ENCODE results near the gene MTA1.

MTA1 gene

DNA sequence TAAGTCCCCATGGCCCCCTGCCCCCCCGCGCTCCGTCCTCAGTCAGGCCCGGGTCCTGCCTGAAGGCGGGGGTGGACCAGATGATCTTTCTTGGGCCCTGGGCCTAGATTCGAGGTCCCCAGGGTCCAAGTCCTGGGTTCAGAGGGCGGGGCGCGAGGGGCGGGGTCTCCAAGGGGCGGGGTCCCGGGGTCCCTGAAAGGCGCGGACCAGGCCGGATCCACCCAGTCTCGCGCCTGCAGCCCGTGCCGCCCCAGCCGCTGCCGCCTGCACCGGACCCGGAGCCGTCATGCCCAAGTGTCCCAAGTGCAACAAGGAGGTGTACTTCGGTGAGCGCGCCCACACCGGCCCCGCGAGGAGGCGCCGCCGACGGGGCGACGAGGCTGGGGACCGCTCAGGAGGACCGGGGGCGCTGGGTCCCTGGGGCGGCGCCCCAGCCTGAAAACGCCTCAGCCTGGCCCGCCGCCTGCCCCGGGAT lies 67.4 kb downstream of the MTA1 start:
- DNase-seq (ENCODE audit: low spot score), result no peak

DNA sequence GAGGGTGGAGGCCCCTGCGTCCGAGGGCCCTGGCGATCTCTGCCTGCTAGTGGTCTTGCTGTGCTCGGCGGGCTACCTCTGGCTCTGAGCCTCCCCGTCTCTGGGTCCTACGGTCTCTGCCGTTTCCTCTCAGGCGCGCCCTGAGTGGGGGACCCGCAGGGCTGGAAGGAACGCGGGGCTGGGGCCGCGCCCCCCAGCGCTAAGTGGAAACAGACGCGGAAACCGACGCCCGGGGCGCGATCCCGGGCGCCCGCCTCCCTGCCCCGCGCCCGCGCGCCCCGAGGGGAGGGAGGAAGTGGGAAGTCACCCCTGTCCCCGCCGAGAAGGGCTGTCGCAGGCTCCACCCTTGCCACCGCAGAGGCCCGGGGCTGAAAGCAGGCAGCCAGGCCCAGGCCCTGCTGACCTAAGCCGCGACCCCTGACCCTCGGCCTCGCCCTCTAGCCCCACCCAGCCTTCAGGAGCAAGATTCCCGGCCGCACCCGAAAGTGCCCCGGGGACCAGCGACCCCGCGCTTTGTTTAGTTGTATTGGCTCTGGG lies 67.9 kb downstream of the MTA1 start:
- no peak for DNase-seq (ENCODE audit: low spot score)

DNA sequence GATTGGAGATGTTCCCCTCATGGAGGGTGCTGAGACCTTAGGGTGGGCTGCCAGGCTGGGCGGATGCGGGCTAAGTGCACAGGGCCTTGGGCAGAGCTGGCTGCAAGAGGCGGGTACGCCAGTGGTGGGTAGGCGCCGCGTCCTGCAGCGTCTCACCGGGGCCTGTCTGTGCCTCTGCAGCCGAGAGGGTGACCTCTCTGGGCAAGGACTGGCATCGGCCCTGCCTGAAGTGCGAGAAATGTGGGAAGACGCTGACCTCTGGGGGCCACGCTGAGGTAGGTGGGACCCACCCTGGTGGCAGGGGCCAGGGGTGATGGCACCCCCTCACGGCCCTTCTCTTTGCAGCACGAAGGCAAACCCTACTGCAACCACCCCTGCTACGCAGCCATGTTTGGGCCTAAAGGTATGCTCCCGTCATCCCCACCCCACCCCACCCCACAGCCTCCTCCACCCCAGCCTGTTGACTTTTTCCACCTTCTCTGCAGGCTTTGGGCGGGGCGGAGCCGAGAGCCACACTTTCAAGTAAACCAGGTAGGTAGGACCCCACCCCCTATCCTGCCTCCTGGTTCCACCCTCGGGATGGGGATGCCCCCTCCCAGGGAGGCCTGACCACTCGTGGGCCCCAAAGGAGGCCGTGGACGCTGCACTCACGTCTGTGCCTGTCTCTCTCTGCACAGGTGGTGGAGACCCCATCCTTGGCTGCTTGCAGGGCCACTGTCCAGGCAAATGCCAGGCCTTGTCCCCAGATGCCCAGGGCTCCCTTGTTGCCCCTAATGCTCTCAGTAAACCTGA lies 68.6 kb downstream of the MTA1 start:
- no peak for DNase-seq (ENCODE audit: low spot score)

DNA sequence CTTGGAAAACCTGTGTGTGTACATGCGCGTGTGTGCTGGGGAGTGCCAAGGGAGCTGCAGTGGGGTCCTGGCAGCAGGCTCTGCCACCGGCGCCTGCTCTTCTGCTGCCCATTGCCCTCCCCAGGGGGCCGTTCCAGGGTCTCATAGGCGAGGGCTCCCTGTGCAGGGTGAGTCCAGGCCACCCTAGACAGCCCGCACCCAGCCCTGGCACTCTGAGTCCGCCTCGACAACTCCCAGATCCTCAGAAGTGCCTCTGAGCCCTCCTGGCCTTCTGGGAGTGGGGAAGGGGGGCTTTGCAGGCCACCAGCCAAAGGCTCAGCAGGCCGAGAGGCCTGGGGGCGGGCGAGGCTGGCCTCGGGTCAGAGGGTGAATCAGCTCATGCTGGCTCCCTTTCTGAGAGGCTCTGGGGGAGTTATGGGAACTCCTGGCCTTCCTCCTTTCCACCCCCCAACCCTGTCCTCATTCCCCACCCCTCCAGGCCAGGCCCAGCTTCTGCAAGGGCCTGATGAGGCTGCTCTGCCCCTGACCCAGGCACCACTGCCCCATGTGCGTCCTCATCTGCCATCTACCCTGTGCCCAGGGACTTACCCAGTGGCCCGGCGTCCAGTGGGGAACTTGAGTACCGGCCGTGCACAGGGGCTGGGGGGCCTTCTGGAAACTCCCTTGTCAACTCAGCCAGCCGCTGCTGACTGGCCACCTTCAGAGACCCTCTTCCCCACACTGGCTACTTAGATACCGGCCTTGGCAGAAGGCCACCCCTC lies 69.3 kb downstream of the MTA1 start:
- DNase-seq (ENCODE audit: low spot score), result no peak

DNA sequence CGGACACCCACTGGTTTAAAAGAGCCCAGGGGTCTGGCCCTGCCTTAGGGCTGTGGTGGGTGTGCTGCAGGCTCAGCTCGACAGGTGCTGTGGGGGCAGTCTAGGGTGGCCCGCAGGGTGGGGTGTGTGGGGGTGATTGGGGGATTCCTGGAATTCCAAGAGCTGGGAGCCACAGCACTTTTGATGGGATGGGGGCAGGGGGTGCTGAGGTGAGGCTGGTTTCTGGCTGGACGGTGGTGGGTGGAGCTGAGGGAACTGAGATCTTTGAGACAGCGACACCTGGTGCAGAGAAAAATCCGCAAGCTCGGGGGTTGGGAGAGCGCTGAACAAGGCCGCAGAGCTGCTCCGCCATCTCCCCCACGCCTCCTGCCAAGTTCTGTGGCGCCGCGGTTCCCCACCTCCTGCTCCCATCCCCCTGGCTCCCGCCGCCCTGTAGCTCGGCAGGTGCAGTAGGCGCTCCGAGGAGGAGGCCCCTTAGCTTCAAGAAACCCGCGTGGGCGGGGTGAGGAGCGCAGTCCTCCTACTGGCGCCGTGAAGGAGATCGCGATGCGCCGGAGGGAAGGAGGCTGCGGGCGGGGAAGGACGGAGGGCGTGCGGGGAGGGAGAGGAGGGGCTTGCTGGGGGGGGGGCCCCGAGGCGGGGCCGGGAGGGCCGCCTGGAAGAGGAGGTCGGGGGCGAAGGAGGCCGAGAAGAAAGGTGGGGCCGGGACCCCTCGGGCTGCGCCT lies 70.1 kb downstream of the MTA1 start:
- peak; percentile 90 for DNase-seq (ENCODE audit: low spot score)

DNA sequence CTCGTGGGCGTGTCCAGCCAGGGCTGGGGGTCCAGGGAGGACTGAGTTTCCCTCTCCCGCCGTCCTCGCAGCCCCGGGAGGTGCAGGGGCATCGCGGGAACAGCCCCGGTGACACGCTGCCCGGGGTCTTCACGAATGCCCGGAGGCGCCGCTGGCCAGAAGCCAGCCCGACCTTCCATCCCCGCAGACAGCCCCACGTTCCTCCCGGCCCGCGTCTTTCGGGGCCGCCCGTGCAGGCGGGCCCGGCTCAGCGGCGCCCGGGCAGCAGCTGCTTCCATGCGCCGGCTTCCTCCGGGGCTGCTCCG lies 70.6 kb downstream of the MTA1 start:
- DNase-seq (ENCODE audit: low spot score), result no peak

DNA sequence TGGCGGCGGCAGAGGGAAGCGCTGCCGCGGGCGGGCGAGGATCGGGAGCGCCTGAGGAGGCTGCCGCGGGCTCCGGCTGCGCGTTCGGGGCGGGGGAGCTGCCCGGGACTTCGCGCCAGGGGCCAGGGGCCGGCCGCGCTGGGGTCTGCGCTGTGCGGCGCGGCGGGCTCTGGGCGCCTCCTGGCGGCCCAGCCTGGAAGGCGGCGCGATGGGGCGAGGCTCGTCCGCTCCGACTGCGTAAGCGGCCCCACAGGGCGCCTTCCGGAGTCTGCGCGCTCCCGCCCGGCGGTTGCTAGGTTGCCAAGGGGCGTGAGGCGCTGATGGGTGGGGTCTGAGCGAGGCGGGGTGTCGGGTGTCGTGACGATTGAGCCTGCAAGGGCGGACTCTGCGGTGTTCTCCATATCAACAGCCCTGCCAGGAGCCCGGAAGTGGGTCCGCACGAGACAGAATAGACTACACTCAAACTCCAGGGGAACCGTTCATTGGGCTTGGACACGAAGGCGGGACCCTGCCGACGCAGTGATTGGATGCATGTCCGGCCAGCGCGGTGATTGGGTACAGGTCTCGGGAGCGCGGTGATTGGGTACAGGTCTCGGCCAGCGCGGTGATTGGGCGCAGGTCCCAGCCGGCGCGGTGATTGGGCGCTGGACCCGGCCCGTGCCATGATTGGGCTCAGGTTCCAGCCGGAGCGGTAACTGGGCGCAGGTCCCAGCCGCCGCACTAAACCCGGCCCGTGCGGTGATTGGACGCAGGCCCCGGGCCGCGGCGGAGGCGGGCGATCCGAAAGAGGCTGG lies 71.1 kb downstream of the MTA1 start, which contains the start of gene TEDC1:
TSS of gene TEDC1 (plus strand) at position 675 of the 794 bp plus-strand sequence. CDS start 130 bp downstream, outside the sequence.
- DNase-seq (ENCODE audit: low spot score), result peak; percentile 100

DNA sequence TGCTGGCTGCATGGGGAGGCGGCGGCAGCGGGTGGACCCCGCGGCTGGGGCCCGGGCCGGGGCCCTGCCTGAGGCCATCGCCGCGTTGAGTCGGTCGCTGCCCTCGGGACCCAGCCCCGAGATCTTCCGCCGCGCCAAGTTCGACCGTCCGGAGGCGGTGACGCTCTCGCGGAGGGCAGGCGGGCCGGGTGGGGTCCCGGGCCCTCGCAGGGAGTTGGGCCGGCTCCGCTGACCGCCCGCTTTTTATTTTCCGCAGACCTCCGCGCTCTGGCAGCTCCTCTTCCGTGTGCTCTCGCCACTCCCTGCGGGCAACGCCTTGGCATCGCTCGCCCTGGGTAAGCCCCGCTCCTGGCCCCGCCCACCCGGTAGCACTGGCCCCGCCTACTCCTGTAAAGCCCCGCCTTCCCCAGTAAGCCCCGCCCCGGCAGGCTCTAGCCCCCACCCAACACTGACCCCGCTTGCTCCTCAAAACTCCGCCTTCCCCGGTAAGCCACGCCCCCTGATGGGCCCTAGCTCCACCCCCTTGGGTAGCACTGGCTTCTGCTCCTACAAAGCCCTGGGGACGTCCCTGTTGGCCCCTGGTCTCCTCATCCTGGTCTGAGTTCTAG lies 71.8 kb downstream of the MTA1 start:
- no peak for DNase-seq (ENCODE audit: low spot score)

DNA sequence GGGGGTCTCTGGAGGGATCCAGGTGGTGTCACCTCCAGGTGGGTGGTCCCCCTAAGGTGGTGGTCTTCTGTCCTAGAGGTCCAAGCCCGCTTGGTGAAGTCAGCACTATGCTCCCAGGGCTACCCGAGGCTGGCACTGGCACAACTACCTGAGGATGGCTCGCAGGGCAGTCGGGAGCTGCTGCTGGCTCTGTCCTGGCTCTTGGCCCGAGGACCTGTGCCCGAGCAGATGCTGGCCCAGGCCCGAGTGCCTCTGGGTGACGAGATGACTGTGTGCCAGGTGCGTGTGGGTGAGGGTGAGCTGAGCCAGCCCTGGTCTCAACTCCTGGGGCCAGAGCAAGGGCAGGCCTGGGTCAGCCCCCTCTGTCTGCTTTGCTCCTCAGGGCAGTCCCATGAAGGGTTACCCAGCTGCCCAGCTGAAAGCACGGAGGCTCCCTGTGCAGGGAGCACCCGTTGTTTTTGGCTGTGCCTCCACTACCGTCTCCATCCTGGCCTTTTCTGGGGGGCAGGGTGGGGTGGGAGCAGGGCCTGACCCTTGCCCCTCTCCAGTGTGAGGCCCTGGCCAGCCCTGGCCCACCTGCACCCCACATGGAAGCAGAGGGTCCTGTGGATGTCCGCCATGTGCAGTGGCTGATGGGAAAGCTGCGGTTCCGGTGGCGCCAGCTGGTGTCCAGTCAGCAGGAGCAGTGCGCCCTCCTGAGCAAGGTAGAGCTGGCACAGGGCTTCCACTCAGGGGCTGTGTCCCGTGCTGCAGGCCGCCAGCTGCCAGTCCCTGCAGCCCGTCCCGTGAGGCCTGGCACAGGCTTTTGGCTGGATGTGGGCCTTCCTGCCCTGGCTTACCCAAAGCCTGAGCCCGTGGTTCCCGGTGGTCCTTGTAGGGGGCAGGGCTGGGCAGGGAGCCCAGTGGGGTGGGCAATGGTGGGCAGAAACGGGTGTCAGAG lies 72.7 kb downstream of the MTA1 start:
- DNase-seq (ENCODE audit: low spot score), result no peak

DNA sequence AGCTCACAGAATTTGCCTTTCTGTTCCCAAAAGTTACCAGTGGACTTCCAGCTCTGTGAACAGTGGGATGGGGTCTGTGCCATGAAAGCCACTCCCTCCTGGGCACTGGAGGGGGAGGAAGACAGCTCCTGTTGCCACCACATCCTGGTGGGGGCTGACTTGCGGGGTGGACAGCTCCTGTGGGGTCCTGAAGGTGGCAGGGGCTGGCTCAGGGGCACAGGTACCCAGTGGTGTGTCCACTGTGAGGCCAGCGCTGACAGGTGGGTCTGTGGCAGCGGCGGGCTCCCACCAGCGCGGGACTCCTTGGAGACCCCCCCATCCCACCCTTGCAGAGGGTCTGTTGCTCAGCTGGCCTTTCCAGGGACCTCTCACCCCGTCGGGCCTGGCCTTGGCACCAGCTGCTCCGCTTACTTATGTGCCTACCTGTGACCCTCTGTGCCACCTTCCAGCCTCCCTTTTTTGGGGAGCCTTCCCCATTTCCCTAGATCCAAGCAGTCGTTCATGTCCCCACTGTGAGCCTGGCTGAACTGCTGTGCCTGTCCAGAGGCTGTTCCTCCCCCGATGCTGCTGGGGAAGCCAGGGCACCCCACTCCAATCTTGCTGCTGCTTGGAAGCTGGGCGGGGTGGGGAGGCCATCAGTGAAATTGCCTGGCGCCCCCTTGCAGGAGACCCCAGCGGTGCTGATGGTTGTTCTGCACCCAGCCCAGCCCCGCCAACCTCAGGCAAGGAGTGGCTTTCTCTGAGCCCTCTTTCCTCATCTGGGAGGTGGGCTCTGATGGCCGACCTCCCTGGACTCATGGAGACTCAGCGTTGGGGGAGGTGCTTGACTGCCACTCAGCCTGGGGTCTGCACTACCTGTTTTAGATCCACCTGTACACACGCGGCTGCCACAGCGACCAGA lies 73.6 kb downstream of the MTA1 start:
- no peak for DNase-seq (ENCODE audit: low spot score)

DNA sequence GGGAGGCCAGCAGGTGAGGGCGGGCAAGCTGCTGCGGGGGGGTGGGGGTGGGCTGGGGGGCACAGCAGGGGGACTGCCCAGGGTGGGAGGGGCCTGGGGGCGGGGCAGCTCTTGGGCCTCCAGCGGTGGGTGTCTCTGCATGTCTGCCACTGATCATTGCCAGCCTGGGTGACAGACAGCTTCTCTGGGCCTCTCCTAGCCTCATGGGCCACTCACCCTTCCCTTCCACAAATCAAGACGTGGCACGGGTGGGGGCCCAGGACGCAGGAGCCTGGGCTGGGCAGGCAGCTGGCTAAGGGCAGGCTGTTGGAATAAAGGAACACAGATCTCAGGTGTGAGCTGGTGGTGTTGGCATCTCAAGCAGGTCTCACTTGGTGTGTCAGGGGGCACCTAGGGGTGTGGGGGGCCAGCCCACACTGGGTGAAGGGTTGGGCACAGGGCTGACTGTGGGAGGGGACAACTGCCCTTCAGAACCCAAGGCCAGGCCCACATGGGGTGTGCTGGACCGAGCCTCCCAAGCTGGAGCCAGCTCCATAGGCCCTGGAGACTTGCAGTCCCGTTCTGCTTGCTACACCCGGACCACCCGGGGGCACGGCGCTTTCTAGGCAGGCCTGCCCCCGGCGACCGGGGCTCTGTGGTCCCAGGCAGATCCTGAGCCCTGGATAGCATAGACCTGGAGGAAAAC lies 74.4 kb downstream of the MTA1 start:
- no peak for DNase-seq (ENCODE audit: low spot score)

DNA sequence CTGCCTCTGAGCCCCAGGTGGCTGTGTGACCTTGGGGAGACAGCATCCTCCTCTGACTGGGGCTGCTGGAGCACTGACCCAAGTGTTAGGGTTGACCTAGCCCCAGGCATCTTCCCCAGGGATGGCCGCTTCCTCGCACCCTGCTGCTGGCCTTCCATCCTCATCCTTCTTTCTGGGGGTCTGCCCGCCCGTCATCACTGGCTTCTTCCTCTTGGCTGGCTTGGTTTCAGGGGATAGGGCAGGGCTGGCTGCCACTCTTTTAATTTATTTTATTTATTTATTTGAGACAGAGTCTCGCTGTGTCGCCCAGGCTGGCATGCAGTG lies 74.9 kb downstream of the MTA1 start:
- DNase-seq (ENCODE audit: low spot score), result no peak

DNA sequence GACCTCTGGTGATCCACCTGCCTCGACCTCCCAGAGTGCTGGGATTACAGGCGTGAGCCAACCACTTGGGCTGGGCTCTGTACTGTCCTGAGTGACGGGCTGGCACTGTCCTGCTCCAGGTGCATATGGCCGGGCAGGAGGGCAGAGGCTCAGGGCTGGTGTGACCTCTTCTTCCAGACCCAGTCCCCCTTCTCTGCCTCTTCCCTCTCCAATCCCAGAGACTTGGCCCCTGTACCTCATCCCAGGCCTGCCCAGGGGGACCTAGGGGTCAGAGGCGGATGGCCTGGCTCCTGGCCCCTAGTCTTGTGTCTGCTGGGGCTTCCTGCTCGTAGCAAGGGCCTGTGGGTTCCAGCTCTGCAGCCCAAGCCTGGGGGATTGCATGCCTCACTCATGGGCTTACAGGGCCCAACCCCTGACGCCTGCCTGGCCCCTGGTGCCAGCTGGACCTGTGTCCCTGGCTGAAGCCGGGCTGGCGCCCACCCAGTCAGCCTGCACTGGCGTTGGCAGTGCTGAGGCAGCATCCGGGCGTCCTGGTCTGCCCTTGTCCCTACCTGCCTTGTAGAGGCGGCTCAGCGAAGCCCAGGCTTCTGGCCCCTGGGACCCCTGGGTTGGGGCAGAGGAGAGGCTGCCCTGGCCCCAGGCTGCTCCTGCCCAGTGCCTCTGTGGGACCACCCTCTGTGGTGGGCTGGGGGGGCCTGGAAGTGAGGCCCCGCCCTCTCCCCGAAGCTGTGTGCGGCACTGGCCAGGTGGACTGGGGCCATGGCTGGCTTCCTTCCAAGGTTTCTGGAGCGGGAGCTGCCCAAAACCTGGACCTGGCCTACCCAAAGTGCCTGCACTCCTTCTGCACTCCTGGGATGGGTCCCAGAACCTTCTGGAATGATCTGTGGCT lies 75.7 kb downstream of the MTA1 start:
- DNase-seq (ENCODE audit: low spot score), result peak; percentile 67

DNA sequence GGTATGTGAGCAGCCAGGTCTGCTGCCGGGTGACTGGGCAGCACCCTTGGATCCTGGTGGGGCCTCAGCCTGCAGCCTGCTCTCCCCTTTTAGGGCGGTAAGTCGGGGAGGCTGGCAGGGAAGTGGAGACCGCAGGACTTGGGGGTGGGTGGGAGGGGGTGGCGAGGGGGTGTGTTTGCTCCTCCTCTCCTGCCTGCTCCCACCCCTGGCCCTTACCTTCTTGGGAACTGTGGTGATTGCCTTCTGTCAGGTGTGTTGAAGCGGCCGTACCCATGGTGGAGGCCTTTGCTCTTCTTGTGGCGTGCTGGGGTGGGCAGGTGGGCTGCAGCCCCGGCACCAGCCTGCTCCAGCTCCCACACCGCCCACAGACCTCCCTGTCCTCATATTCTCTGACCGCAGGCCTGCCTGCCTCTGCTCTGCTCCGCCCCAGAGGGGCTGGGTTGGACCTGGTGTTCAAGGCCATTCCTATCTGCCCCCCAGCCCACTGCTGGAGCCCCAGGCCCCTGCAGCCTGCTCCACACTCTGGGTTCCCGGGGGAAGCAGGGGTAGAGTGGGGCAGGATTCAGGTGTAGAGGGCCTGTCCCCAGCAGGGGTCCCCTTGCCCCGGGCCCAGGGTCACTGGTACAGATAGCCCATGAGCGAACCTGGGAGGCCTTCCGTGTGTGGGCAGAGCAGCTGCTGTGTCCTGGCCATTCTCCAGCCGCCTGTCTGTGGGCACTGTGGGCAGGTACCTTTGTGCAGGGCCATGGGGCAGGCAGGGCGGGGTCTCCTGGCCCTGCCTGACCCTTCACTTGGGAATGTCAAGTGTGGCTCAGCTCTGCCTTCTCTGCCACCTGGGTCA lies 76.6 kb downstream of the MTA1 start:
- no peak for DNase-seq (ENCODE audit: low spot score)

DNA sequence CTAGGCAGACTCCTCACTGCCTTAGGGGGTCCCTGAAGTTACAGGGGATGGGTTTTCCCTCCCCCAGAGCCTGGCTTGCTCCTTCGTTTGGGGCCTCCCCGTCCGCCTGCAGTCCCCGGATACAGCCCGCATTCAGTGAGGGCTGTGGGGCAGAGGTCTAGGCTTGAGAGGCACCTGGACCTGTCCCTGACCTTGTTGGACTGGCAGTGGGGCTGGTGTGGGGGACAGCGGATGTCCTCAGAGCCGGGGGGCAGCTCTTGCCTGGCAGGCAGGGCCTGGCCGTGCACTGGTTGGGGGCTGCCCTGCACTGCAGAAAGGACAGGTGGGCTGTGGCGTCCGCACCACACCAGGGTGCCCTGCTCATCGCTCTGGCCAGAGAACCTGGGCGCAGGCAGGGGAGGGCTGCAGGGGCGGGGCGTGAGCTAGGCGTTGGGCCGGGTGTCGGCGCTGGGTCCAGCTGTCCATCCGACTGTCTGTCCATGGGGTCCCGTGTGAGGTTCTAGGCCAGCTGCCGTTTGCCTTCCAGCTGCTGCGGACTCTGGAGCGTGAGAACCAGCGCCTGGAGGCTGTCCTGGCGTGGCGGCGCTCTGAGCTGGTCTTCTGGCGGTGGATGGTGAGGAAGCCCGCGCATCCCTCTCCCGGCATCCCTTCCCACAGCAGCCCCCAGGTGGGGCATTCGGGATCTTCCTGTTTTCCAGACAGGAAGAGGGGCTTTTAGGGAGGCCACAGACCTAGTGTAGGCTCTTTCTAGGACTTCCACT lies 77.4 kb downstream of the MTA1 start:
- DNase-seq (ENCODE audit: low spot score), result no peak
